Stimulated activated CD4-positive, alpha-beta T cell treated with anti-CD3 and anti-CD28 coated beads, TNF-alpha, amount 100 ng/mL, for 4 hours (primary cell): ENCODE results near the gene RIPOR3.
"Not testable (repeated sequence)": the region's sequence is repeated elsewhere in the genome, so short reads cannot be mapped to it uniquely, and the experiment has no call there.

Source experiments
- DNase-seq, 3 experiments: peaks; one replicate each; pipeline ENCODE4 v3.0.0-alpha.2; 2020; ENCODE audit warnings: low read depth in 3 of 3

RIPOR3 gene

DNA sequence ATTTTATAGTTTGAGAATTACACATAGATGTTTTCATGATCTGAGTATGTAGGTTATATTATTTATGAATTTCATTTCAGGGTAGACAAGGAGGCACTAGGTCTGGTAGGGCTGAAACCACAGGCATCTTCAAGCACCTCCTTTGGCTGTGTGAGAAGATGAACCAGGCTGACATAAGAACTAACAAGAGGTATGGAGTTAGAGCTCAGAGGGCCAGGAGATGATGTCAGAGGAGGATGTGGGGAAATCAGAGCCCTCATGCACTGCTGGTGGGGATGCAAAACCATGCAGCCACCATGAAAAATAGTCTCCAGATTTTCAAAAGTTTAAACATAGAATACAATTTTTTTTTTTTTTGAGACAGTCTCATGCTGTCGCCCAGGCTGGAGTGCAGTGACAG is 13.6 kb upstream of the RIPOR3 start:
- DNase-seq, result no peak

DNA sequence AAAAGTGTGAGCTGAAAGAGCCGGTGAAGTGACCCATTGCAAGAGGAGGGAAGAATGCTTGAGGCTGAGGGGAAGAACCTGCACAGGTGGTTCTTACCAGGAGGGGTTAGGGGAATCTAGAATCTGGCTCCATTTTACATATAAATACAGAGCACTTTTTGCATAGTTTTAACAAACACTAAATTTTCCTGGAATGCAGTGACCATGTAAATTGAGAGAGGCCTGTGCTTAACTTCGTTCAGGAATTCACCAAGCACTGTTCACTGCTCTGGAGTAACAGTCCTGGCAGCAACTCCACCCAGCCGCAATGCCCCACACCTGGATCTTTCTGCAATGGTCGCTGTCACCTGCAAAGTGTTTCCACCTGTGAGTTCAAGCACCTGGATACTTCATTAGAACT is 13.2 kb upstream of the RIPOR3 start:
- DNase-seq, result no peak

DNA sequence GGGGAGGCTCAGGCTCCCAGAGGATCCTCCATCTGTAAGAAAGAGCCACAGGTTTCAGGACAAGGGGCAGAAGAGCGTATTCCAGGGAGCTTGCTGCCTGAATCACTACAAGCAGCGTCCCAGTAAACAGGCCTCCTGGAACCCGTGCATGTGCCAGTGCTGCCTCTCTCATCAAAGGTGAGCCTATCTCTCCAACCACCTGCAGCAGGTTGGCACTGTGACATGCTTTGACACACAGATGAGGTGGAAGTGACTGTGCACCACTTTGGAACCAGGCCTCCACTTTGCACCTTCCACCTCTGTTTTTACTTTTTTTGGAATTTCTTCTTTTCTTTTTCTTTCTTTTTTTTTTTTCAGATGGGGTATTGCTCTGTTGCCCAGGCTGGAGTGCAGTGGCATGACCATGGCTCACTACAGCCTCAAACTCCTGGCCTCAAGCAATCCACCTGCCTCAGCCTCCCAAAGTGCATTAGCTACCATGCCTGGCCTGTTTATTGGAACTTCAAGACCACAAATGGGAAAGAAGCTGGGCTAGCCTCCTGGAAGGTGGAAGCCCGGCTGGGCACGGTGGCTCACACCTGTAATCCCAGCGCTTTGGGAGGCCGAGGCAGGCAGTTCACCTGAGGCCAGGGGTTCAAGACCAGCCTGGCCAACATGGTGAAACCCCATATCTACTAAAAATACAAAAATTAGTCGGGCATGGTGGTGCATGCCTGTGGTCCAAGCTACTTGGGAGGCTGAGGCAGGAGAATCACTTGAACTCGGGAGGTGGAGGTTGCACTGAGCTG is 12.5 kb upstream of the RIPOR3 start:
- not testable (repeated sequence) for DNase-seq

DNA sequence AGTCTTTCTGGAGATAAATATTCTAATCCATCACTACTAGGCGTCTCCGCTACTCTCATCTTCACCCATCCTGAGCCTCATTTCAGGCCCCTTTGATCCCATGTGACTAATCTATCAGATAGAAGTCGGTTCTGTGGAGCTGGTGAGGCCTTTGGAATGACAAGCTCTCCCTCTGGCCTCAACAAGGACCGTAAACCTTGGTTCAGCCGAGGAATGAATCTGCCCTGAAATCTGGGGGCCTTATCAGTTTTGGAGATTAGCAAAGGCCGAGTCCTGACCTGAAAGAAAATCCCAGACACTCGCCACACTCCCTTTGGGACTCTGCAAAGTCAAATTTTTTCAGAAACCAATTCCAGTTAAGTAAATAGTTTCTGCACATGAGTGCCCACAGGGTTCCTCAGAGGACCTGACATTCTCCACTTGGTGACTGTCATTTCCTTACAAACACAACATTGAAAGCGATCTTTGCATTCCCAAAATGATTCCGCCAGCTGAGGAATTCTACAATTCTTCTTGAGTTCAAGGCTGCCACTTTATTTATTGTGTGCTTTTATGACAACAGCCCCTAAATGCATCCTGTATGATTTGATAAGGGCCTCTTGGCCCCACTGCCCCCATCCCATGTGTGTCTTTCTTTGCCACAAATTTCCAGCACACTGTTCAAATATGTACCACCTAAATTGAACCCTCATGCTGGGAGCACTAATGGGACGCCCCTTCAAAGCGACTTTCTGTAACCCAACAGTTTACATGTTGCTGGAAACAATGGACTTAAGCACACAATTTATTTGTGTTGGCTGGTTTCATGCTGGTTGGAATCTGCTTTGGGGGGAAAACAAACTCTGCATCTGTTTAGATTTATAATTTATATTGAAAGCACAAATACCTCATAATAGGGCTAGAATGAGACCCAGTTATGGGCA is 10.0 kb upstream of the RIPOR3 start:
- no peak for DNase-seq

DNA sequence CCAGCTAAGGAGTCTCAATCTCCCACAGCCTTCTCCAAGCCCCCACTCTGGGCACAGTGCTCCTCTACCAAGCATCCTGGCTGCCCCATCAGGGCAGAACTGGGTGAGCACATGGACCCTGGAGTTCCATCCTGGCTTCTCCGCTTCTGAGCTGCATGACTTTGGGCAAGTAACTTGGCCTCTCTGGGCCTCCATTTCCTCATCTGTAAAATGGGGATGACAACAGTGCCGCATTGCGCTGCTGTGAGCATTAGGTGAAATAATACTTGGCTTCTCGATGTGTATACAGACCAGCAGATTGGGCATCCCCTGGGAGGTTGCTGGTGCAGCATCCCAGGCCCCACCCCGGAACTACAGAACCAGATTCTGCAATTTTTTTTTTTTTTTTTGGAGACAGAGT is 8.3 kb upstream of the RIPOR3 start:
- no peak for DNase-seq

DNA sequence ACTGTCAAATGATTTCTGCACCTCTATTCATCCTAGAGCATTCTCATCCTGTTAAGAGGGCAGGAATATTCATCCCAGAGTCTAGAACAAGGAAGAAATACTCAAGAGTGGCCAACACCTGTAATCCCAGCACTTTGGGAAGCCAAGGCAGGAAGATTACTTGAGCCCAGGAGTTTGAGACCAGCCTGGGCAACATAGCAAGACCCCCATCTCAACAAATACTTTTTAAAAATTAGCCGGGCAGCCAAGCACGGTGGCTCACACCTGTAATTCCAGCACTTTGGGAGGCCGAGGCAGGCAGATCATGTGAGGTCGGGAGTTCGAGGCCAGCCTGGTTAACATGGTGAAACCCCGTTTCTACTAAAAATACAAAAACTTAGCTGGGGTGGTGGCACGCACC is 6.9 kb upstream of the RIPOR3 start:
- not testable (repeated sequence) for DNase-seq

DNA sequence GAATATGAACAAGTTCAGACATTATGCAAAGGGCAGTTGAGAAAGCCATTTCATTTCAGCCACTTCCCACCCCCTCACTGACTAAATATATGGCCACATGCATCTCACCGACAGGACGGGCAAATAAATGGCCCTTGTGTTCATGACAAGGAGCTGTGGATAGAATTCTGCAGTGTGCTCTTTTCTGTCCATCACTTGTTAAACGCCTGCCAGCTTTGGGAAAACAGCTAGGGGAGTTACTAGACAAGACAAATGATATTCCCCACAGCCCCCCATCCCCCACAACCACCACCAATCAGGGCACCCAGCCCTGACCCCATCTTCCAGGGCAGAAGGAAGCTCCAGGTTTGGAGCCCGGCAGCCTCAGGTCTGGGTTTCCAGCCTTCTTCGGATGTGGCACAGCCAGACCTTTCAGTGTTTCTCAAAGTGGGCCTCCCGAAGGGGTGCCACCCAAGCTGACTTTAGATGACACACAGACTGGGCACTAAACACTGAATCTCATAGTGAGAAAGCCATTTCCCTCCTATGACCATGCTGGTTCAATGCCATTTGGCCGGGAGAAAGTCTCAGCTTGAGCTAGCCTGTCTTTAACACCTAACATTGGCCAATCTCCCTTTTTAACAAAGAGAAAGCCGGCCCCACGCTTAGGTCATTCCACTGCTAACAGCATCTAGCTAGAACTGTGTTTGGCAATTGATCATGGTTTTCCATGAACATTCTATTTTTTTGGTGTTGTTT is 4.0 kb upstream of the RIPOR3 start:
- no peak for DNase-seq

DNA sequence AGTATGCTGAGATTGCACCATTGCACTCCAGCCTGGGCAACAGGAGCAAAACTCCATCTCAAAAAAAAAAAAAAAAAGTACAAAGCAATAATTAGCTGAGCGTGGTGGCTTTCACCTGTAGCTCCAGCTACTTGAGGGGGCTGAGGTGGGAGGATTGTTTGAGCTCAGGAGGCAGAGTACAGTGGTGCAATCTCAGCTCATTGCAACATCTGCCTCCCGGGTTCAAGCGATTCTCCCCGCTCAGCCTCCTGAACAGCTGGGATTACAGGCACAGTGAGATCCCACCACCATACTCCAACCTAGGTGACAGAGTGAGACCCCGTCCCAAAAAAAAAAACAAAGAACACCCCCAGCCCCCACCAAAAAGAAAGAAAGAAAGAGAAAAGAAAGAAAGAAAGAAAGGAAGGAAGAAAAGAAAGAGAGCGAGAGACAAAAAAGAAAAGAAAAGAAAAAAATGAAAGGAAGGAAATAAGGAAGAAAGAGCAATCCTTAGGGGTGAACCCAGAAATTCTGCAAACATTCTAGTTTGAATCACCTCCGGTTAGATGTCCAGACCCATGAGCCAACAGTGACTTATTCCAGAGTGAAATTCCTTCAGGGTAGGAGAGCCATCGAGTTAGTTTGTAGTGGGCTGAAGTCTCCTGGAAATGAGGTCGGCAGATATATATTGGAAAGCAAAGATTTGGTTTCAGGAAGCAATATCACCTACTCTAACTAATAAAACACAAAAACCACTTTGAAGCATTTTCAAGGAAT is 3.2 kb upstream of the RIPOR3 start:
- DNase-seq, result no peak

DNA sequence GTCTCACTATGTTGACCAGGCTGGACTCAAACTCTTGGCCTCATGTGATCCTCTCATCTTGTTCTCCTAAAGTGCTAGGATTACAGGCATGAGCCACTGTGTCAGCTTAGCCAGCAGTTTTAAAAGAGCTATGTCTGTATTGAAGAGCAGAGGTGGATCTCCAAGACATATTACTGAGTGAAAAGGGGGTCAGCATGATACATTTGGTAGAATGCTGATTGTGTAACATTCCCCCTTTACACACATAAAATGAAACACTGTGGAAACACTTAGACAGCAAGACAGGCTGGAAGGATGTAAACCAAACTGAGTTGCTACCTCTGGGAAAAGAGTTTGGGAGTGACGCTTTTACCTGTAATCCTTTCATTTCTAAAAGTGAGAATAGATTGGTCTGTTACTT is 1.7 kb upstream of the RIPOR3 start:
- no peak for DNase-seq

DNA sequence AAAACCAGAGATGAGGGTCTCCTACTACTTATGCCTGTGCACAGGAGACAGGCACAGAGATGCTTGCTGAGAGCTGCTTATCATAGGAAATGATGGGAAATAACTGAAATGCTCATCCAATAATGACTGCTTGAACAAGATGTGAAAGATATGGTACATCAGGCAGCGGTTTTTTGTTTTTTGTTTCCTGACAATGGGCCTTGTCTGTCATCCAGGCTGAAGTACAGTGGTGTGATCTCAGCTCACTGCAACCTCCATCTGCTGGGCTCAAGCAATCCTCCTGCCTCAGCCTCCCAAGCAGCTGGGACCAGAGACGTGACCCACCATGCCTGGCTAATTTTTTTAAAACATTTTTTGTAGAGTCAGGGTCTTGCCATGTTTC is 1.2 kb upstream of the RIPOR3 start:
- no peak for DNase-seq

DNA sequence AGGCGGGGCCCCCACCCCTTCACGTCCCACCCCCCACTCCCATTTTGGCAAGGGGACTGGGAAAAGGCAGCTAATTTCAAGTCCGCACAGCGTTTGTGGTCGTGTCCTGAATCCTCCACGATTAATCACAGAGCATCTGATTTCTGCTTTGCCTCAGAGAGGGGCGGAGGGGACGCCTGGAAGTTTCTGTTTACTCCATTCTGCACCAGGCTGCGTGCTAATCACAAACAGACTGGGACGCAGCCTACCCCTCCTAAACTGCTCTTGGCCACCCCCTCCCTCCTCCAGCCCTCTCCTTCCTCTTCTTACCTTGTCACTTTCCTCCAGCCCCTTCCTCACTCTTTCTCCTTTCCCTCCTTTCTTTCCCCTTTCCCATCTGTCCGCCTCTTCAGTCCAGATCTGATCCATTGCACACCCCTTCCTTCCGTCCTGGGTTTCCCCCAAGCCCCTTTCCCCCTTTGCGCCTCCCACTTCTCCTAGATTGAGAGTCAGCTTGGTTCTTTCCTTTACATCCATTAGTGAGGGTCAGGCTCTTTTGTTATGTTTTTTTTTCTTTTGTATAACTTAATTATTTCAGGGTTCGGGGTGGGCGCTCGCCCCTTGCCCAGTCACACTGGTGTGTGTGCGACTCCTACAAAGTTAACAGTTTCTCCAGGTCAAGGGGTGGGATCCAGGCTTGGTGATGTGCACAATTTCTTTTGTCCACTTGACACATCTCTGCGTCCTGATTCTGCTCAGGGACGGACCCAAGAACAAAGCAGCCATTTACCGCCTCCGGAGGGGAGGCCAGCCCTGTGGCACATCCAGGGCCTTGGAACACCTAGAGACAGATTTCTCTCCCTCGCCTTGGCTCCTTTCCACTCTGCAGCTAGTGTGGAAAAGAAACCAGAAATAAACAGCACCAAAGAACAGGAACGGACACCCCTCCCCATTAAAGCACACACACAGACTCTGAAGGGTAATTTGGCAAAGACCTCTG is 520 bp upstream of the RIPOR3 start:
- no peak for DNase-seq

DNA sequence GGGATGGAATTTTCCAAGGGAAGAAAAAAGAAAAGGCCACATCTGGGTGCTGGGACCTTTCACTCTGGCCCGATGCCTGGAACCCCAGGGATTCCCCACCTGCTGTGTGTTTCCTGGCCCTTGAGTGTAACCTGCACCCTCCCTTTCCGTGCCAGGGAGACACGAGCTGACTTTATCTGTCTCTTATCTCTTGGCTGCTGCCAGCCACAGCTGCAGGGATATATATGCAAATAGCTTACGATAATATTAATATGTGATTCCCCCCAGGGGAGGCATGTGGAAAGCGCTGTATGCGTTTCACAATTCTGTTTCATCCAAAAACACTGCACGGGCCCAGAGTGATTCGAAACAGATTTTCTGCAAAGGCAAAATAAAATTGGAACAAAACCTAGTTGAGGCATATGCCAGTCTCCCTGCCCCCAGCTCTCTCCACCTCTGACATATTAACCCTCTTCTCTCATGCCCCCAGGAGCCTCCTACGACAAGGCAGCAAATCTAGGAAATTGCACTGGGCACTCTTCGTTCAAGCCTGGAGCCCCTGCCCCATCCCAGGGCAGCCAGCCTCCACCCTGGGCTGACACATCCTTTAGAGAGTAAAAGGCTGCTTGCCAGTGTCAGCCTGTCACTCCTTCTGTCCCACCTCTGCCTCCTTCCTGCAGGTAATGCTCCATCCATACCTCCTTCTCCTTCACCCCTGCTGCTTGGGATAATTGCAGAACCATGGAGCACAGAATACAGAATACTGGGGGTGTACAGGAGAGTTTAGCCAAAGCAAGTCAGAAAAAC is 1.3 kb downstream of the RIPOR3 start:
- no peak for DNase-seq

DNA sequence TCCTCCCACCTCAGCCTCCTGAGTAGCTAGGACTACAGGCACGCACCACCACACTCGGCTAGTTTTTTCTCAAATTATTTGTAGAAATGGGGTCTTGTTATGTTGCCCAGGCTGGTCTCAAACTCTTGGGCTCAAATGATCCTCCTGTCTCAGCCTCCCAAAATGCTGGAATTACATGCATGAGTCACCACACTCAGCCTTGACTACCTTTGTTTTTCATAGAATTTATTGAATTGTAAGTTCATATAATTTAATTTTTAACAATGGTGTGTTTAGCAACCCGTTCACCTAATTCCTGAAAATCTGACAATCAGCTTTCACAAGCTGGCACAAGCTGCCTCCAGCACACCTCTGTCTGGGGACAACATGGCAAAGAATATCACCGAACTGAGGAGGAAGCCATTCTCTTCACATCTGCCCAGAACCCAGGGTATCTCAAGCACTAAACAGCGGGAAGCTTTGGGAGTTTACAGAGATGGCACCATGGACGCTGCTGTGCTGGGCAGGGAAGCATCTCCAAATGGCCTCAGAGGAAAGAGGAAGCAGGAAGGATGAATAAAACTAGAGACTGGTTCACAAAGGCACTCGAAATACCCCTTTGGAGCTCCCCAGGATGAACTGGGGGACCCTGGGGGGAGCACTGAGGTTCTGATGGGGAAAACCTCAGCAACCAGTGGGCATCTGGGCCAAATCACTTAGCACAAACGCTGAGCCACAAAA is 2.9 kb downstream of the RIPOR3 start:
- DNase-seq, result no peak

DNA sequence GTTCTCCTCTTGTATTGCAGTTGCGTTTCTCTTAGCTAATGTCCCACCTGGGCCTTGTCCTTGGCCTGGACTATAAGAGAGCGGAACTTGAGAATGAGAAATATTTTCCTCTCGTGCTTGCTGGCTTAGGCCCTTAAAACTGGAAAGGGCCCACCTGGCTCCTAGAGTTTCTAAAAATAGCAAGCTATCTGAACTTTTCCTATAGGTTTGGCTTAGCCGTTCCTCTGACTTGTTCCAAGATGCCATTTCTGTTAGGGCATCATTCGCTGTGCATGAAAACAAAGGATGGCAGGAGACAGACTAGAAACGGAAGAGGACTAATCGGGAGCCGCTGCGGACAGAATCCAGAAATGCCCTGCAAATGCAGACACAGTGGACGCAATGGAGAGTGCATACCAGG is 4.5 kb downstream of the RIPOR3 start:
- no peak for DNase-seq

DNA sequence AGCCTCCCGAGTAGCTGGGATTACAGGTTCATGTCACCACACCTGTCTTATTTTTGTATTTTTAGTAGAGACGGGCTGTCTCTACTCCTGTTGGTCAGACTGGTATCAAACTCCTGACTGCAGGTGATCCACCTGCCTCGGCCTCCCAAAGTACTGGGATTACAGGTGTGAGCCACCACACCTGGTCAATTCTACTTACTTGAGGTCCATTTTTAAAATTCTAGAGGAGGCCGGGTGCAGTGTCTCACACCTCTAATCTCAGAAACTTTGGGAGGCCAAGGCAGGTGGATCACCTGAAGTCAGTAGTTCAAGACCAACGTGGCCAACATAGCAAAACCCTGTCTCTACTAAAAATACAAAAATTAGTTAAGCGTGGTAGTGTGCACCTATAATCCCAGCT is 7.8 kb downstream of the RIPOR3 start:
- DNase-seq, result no peak

DNA sequence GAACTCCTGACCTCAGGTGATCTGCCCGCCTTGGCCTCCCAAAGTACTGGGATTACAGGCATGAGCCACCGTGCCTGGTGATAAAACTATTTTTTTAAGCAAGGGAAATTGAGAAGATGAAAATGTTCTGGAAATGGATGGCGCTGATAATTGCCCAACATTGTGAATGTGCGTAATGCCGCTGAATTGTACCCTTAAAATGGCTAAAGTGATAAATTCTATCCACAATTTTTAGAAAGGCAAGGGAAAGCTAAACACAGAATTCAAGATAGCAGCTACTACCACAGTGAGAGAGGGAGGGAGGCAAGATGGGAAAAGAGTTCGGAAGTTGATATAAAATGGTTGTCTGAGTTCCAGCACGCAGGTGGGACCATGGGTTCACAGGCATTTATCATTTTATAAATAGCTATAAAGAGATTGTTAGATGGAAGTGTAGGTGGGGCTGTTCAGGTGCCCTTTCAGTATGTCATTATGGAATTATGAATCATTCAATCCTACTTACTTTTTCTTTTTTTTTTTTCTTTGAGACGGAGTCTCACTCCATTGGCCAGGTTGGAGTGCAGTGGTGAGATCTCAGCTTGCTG is 8.3 kb downstream of the RIPOR3 start:
- no peak for DNase-seq

DNA sequence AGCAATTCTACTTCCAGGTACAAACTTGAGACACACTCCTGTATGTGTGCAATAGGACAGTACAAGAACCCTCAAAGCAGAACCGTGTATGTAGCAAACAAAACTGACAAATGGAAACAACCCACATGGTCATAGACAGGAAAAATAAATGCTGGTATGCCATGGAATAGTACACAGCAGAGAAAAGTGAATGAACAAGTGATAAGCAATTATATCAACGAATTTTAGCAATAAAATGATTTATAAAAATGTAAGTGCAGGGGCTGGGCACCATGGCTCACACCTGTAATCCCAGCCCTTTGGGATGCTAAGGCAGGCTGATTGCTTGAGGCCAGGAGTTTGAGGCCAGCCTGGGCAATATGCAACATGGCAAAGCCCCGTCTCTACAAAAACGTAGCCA is 9.3 kb downstream of the RIPOR3 start:
- no peak for DNase-seq

DNA sequence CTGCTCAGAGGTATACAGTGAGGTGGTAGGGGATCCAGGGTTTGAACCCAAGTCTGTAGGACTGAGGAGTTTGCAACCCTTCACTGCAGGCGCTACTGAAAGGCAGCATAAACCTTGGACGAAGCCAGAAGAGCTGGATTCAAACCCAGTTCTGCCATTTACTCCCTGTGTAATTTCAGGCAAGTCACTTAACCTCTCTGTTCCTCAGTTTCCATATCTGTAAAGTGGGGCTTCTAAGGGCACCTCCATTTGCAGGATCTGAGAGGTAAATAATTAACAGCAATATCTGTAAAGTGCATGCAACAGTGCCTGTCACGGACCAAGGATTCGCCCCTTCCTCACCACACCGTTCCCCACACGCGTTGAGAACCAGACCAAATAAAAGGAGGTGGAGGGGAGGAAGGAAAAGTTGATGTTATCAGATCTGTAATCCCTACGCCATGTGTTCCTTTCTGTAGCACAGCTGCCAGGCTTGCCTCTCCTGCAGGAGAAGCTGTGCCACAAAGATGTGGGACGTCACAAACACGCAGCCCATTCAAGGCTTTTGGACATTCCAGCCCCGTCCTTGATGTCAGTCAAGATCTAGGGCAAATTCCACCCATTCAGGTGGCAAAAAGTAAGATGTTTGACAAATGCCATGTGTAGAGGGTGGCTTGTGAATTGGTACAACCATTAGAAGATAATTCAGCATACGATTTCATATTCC is 9.8 kb downstream of the RIPOR3 start:
- no peak for DNase-seq
